CMK (cell line): ENCODE results near the gene TSEN2.
"Not testable (repeated sequence)": the region's sequence is repeated elsewhere in the genome, so short reads cannot be mapped to it uniquely, and the experiment has no call there.

Experiments used
- DNase-seq: peaks from one replicate; pipeline ENCODE4 v3.0.0-alpha.2; 2010; ENCODE audit warnings: low read depth

Gene TSEN2

DNA sequence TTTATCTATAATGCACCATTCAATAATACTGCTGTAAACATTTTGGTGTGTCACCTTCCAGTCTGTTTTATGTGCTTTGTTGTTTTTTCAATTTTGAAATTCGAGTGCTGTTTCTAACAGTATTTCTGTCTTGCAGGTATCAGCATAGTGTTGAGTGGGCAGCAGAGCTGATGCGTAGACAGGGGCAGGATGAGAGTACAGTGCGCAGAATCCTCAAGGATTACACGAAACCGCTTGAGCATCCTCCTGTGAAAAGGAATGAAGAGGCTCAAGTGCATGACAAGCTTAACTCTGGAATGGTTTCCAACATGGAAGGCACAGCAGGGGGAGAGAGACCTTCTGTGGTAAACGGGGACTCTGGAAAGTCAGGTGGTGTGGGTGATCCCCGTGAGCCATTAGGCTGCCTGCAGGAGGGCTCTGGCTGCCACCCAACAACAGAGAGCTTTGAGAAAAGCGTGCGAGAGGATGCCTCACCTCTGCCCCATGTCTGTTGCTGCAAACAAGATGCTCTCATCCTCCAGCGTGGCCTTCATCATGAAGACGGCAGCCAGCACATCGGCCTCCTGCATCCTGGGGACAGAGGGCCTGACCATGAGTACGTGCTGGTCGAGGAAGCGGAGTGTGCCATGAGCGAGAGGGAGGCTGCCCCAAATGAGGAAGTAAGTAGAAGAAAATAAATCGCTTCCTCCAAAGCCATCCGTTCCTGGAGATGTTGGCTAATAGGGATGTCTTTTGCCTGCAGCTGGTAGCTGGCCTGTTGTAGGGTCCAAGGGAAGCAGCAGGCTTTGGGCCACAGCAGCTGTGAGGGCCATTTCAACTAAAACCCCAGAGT is 19.1 kb downstream of the TSEN2 start:
- DNase-seq, result no peak

- DNase-seq, result no peak
Measured at GRCh38 chr3:12506201-12506709, 22.0 kb downstream of the TSEN2 start.

GRCh38 chr3:12507591-12508281 is 23.5 kb downstream of the TSEN2 start:
- no peak for DNase-seq

DNA sequence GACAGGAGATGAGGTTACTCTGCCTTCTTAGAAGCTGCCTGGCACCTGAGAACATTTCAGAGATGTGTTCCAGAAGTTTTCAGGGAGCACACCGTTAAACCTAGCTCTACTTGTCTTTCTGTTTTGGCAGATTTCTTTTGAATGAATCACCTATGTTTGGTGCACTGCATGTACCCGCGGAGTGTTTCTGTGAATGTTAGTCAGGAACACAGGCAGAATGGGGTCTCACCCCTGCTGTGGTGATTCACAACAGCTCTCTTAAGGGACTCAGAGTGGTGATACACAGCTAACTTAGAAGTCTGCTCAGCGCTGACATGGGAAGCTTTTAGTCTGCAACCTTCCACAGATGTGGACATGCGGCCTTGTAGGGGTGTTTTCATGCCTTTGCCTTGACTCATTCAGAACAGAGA is 24.0 kb downstream of the TSEN2 start:
- no peak for DNase-seq

DNA sequence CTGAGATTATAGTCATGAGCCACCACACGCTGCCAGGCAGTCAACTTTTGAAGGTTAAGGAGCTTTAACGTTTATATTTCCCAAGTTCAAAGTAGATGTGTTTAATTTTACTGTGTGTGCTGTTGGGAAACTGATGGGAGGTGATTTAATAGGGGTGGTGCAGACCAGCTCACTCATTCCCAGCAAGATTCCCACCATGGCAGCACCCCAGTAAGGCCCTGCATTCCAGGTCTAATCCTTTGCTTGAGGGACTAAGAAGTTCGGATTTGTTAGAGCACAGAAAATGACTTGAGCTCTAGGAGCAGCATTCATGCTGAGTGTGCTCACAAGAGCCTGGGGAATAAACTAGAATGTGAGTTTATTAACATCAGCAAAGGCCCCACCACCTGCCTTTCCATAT is 25.2 kb downstream of the TSEN2 start:
- no peak for DNase-seq

- no peak for DNase-seq
Measured at GRCh38 chr3:12512534-12513118, 28.3 kb downstream of the TSEN2 start.

DNA sequence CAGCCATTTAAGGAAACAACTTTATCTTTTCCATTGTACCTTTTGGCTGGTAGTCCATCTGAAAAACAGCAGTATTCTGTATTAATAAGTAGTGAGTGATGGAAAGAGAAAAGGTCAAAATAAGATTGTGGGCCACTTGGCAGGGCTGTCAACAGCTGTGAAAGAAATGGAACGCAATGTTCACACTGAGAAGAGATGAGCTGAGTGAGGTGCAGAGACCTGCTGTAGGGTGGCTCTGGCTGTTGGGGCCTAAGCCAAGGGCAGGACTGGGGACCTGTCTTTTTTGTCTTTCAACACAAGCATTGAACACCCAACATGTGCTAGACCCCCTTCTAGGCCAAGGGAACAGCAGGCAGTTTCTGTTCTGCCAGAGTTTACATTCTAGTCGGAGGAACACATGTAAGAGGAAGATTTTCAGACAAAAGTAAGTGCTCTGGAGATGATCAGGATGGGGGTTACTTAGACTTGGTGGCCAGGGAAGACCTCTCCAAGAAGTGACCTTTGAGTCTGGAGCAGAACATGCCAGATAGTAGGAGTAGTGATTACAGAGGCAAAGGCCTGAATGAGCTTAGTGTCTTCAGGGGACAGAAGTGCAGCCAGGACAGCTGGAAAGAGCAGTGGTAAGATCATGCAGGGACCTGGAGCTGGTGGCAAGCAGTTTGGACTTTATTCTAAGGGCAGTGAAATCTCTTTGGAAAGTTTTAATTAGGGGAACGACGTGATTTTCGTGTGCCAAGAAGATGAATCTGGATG is 29.6 kb downstream of the TSEN2 start:
- no peak for DNase-seq

GRCh38 chr3:12515631-12516030 is 31.4 kb downstream of the TSEN2 start:
- no peak for DNase-seq

- DNase-seq, result no peak
Measured at GRCh38 chr3:12516873-12517272, 32.6 kb downstream of the TSEN2 start.

DNA sequence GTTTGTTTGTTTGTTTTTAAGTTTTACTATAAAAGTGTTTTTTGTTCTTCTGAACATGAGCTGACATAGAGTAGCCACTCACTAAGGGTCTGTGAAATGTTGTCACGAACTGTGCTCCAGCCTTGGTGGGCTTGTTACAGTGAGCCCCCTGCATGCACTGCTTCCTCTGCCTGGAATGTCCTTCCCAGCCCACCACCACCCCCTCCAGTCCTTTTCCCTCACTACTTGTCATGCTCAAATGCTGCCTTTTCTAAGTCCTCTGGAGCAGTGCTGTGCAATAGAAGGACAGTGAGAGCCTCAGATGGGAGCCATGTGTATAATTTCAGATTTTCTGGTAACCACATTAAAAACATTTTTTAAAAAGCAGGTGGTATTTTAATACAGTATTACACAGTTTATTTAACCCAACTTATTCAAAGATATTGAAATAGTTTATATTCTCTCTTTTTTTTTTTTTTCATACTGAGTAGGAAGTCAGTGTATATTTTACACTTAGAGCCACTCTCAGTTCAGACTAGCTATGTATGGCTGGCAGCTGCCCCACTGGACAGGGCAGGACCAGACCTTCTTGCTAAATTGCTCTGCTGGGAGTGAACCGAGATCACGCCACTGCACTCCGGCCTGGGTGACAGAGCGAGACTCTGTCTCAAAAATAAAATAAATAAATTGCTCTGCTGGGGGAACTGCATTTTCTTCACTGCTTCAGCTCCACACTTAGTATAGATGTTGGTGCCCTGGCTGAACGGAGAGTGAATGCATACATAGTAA is 34.2 kb downstream of the TSEN2 start:
- DNase-seq, result no peak

- no peak for DNase-seq
Measured at GRCh38 chr3:12521010-12521409, 36.7 kb downstream of the TSEN2 start.

DNA sequence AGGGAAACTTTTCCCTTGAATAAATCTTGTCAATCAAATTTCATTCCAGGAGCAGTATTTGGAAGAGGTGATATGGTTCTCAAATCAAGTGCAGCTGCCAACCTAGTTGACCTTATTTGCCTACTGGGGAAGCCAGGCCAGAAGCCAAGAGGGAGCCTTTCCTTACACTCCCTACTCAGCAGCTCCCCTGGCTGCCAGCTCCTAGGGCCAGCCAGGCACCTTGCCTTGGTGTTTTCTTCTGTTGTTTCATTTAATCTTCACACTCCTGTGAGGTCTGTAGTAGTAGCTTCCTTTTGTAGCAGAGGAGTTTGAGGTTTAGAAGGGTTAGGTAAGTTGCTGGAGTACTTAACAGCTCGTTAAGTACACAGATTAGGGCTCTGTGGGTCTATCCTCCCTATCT is 38.4 kb downstream of the TSEN2 start:
- no peak for DNase-seq

DNA sequence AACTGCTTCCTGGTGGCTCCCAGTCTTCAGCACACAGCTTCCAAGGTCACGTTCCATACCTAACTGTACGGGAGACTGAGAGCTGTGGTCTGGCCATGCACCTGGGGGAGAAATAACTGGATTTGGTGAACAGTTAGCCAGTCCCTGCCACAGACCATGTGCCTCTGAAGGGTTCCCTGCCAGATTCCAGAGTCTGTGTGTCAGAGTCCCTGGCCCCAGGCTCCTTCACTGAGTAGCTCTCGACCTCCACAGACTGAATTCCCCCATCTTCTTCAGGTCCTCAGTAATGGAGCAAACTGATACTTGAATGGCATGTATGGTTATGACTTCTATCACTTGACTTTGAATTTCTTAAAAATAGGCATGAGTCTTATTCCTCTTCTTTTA is 43.5 kb downstream of the TSEN2 start:
- no peak for DNase-seq

DNA sequence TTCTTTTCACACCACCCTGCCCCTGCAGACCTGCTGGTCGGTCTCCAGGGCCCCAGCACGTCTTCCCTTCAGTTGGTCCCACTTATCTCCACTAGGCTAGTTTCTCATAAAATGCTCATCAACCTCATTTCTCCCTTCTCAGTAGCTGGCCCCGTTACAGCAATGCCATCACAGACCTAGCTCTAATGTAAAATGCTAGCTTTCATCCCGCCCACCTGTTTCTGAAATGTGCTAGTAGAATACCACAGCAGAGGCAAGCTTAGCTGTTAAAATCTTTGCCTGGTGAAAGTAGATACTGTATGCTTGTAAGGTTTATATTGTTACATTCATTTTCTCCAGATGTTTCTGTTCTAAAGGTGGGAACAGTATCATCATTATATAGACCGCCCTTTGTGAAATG is 47.9 kb downstream of the TSEN2 start:
- DNase-seq, result no peak

DNA sequence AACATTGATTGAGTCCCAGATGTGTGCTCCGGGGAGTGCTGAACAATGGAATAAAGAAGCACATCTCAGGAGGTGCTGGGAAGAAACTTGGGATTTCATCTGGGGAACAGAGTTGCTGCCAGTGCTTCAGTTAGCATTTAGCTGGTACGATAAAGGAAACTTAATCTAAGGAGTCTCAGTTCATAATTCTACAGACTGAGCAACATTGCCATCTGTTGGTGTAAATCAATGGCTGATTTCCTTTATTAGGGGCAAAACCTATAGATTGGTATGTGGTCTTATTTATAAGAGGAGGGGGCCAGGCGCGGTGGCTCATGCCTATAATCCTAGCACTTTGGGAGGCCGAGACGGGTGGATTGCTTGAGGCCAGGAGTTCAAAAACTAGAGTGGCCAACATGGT is 52.1 kb downstream of the TSEN2 start:
- no peak for DNase-seq

- no peak for DNase-seq
Measured at GRCh38 chr3:12541625-12542024, 57.3 kb downstream of the TSEN2 start.

DNA sequence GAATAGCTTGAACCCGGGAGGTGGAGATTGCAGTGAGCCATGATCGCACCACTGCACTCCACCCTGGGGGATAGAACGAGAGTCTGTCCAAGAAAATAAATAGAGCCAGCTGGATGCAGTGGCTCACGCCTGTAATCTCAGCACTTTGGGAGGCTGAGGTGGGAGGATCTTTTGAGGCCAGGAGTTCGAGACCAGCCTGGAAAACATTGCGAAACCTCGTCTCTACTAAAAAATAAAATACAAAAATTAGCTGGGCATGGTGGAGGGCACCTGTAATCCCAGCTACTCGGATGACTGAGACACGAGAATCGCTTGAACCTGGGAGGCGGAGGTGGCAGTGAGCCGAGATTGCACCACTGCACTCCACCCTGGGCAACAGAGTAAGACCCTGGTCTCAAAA is 59.2 kb downstream of the TSEN2 start:
- not testable (repeated sequence) for DNase-seq

GRCh38 chr3:12544652-12545472 is 60.6 kb downstream of the TSEN2 start:
- no peak for DNase-seq

- DNase-seq, result no peak
Measured at GRCh38 chr3:12545473-12545791, 61.2 kb downstream of the TSEN2 start, which contains the start of gene MKRN2OS. TSS of gene MKRN2OS (minus strand) at chr3:12545499. CDS start at chr3:12545464, 35 bp downstream.

DNA sequence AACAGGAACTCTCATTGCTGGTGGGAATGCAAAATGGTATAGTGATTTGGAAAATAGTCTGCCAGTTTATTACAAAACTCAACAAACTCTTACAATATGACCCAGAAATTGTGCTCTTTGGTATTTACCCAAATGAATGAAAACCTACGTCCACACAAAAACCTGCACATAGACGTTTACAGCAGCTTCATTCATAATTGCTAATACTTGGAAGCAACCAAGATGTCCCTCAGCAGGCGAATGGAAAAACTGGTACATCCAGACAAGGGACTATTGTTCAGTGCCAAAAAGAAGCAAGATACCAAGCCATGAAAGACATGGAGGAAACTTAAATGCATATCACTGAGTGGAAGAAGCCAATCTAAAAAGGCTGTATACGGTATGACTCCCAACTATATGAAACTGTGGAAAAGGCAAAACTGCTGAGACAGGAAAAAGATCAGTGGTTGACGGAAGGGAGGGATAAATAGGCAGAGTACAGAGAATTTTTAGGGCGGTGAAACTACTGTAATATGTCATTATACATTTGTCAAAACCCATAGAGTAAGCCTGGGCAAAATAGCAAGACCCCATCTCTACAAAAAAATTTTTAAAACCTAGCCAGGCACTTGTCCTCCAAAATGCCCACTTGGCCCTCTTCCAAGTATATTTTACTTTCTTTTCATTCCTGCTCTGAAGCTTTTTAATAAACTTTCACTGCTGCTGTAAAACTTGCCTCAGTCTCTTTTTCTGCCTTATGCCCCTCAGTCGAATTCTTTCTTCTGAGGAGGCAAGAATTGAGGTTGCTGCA is 65.9 kb downstream of the TSEN2 start:
- DNase-seq, result no peak
